WI38 (cell line): ENCODE measurements around the gene ERFL.

Source experiments
- H3K4me3 ChIP-seq: 2 replicates; pipeline ENCODE4 v1.5.1; 2011; ENCODE audit warnings: low read depth, mild to moderate bottlenecking, control low read depth, low read length
- CTCF ChIP-seq: IDR thresholded peaks from 2 replicates; pipeline ENCODE4 v1.5.1; 2012; ENCODE audit warnings: low read depth, mild to moderate bottlenecking, control low read depth, low read length

ERFL gene

GRCh38 chr19:41908724-41909464 lies 19.4 kb downstream of the ERFL start:
- no peak overlapping the region for H3K4me3 ChIP-seq
- no peak for TF ChIP-seq CTCF

DNA sequence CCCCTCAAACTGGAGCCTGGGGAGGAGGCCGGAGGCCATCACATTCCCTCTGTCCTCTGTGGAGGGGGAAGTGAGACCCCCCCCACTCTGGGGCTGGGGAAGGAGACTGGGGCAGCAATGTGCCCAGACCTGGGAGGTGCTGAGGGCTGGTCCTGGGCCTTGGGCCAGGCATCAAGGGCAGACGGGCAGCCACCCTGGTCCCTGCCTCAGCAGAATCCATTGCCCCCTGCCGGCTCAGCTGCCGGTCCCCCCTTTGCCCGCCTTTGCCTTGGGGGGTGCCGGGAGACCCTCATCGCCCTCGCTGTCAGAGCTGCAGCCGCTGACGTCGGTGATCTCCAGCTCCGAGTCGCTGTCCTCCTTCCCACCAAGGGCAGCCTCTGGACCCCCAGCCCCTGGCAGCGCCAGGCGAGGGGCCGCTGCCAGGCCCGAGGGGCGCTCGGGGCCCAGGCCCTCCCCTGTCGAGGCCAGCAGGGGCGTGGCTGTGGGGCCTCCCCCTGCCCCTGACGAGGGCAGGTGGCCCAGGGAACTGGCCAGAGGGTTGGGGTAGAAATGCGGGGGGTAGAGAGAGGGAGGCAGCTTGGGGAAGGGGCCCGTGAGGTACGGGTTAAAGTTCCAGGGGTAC lies 20.1 kb downstream of the ERFL start:
- no peak overlapping the region for H3K4me3 ChIP-seq
- no peak for TF ChIP-seq CTCF

DNA sequence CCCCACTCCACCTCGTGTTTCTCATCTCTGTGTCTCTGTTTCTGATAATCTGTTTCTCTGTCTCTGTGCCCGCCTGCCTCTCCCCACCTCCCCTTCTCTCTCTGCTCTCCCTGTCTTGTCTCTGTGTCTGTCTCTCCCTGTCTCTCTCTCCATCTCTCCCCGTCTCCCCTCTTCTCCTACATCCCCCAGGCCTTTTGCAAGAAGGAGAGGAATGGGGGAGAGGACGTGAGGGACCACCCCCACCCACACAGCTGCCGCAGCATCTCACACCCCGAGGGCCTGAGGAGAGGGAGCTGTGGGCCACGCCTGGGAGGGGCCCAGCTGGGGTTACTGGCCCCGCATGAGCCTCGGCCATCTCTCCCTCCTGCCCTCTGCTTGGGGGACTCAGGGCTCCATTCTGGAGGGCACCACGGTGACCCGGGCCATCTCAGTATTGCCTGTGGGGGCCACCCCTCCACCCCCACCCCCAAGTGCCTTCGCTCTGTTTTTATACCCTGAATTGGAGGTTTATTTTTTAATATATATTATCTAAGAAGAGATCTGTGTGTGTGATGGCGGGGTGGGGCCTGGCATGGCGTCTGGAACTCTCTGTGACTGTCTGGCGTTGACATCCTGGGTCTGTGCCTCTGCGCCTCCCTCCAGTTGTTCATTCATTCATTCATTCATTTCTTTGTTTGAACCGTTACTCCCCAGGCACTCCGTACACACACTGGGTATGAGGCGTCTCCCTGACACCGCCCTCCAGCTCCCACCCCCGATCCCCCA lies 21.2 kb downstream of the ERFL start:
- no peak for TF ChIP-seq CTCF
- H3K4me3 ChIP-seq: no peak overlapping the region

- TF ChIP-seq CTCF: no peak
- H3K4me3 ChIP-seq: no peak overlapping the region
Measured at GRCh38 chr19:41906271-41906670, 22.0 kb downstream of the ERFL start.

DNA sequence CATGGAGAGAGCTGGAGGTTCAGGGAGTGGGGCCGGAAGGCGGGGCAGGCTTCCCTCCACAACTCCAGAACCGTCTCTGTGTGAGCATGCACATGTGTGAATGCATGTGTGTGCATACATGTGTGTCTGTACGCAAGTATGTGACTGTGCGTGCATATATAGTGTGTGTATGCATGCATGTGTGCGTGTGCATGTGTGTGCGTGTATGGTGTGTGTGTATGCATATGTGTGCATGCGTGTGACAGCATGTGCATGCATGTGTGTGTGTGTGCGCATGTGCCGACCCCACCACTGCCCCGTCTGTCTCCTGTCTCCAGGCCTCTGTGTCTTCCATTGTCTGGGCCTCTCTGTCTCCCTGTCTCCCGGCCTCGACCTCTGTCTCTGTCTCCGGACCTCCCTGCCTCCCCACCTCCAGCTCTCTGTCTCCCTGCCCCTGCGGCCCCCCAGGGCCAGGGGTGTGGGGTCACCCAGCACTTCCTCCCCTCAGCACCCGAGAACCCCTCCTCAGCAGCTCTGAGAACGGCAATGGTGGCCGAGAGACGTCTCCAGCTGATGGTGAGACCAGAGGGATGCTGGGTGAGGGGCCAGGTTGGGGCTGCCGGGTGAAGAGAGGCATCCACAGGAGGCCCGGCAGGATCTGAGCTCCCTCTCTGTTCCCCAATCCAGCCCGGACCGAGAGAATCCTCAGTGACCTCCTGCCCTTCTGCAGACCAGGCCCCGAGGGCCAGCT lies 22.8 kb downstream of the ERFL start:
- TF ChIP-seq CTCF: no peak
- H3K4me3 ChIP-seq: no peak overlapping the region

- TF ChIP-seq CTCF: no peak
- H3K4me3 ChIP-seq: no peak overlapping the region
Measured at GRCh38 chr19:41904118-41904870, 24.0 kb downstream of the ERFL start.
